ENCODE measurements around the gene PPFIBP1.

DNA sequence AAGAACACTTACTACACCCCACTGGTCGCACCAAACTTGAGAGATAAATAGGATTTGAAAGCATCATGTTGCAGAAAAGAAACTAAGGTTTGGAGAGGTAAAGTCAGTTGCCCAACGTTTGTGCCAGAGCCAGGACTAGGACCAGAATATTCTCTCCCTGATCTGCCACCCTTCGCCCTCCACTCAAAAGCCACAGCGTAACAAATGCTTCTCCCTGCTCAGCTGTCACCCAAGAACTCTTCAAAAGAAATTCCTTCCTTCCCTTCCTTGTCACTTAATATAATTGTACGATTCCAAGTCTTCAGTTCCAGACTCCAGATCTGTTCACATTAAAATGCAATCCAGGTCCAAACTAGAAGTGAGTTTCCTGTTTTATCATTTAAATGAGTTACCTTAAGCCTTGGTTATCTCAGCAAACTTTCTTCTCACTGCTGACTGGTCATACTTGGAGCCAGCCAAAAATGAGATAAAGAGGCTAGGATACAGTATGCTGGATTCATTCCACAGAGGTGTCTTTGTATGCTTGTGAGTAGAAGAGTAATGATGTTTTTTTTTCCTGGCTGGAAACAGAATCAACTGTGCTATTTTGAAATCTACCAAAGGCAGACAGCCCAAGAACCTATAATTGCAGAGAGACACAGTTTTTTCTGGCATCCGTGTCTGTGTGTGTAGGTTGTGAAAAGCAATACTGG, 12.8 kb upstream of the PPFIBP1 start:
- no peak for TF ChIP-seq EZH2 (IDR thresholded peaks at IDR 0.05; ENCODE audit: low read depth, low read length, severe bottlenecking)
- no peak for TF ChIP-seq SP1 (IDR thresholded peaks at IDR 0.05; ENCODE audit: low read depth, low read length)
- TF ChIP-seq POLR2A (IDR thresholded peaks at IDR 0.05; ENCODE audit: control extremely low read depth in 1 of 2, low read depth in 2 of 2, low read length in 2 of 2): no peak
- no peak for TF ChIP-seq MAFK (IDR thresholded peaks at IDR 0.05; ENCODE audit: low read depth, low read length)
- TF ChIP-seq, protein P1, sequence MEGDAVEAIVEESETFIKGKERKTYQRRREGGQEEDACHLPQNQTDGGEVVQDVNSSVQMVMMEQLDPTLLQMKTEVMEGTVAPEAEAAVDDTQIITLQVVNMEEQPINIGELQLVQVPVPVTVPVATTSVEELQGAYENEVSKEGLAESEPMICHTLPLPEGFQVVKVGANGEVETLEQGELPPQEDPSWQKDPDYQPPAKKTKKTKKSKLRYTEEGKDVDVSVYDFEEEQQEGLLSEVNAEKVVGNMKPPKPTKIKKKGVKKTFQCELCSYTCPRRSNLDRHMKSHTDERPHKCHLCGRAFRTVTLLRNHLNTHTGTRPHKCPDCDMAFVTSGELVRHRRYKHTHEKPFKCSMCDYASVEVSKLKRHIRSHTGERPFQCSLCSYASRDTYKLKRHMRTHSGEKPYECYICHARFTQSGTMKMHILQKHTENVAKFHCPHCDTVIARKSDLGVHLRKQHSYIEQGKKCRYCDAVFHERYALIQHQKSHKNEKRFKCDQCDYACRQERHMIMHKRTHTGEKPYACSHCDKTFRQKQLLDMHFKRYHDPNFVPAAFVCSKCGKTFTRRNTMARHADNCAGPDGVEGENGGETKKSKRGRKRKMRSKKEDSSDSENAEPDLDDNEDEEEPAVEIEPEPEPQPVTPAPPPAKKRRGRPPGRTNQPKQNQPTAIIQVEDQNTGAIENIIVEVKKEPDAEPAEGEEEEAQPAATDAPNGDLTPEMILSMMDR (IDR thresholded peaks at IDR 0.05; ENCODE audit: control extremely low read depth in 1 of 3, insufficient read depth in 1 of 3, low read depth in 1 of 3, low read length in 3 of 3): no peak

All from H1 (cell line).